Measurements from ENCODE around the gene TH. TPM values are rescaled to one million over a fixed set of nuclear protein-coding genes. Genes with fewer than 3 reads are reported as not detected.

Gene TH
- total and polyA plus RNA-seq, 4 donors, result 0.14 to 0.31 TPM; not detected in 2

- DNase-seq, result no peak
- H3K36me3 ChIP-seq (ENCODE audit: control insufficient read depth in 4 of 4, insufficient read depth in 4 of 4, low read length in 4 of 4), result no peaks in the 10 kb centered on the region
- 96 to 99% methylated on average over 1 of the region's 1 CpG for WGBS, 2 donors
- peaks cover 0 to 3% (median 0%) of the 10 kb centered on the region in 5 donors for H3K4me1 ChIP-seq (ENCODE audit: control insufficient read depth in 5 of 5, insufficient read depth in 5 of 5, low read length in 5 of 5)
- no peak for ATAC-seq (ENCODE audit: insufficient read depth, low FRiP score)
- no peak overlapping the region for H3K27ac ChIP-seq (ENCODE audit: low read depth in 1 of 2, low read length in 1 of 2)
- H3K4me3 ChIP-seq, result no peak overlapping the region
- no peaks in the 10 kb centered on the region for H3K27me3 ChIP-seq (ENCODE audit: control insufficient read depth in 3 of 3, insufficient read depth in 3 of 3, low read length in 2 of 3)
- TF ChIP-seq, protein P1, sequence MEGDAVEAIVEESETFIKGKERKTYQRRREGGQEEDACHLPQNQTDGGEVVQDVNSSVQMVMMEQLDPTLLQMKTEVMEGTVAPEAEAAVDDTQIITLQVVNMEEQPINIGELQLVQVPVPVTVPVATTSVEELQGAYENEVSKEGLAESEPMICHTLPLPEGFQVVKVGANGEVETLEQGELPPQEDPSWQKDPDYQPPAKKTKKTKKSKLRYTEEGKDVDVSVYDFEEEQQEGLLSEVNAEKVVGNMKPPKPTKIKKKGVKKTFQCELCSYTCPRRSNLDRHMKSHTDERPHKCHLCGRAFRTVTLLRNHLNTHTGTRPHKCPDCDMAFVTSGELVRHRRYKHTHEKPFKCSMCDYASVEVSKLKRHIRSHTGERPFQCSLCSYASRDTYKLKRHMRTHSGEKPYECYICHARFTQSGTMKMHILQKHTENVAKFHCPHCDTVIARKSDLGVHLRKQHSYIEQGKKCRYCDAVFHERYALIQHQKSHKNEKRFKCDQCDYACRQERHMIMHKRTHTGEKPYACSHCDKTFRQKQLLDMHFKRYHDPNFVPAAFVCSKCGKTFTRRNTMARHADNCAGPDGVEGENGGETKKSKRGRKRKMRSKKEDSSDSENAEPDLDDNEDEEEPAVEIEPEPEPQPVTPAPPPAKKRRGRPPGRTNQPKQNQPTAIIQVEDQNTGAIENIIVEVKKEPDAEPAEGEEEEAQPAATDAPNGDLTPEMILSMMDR (IDR thresholded peaks at IDR 0.05; ENCODE audit: control extremely low read depth, extremely low read depth), result no peak
- no peak overlapping the region for H3K9ac ChIP-seq (ENCODE audit: insufficient read depth in 1 of 2, low read length in 2 of 2)
- no peaks in the 10 kb centered on the region for H3K9me3 ChIP-seq (ENCODE audit: control insufficient read depth in 4 of 4, insufficient read depth in 3 of 4, low read length in 3 of 4)
These were observed 29.4 kb upstream of the TH start for GRCh38 chr11:2200957-2201519.

- Histone ChIP-seq H3K36me3 (ENCODE audit: control insufficient read depth in 4 of 4, insufficient read depth in 4 of 4, low read length in 4 of 4) (no peaks in the 10 kb centered on the region), H3K9ac (ENCODE audit: insufficient read depth in 1 of 2, low read length in 2 of 2) (no peak overlapping the region), H3K4me3 (no peak overlapping the region), H3K9me3 (ENCODE audit: control insufficient read depth in 4 of 4, insufficient read depth in 3 of 4, low read length in 3 of 4) (no peaks in the 10 kb centered on the region), H3K27me3 (ENCODE audit: control insufficient read depth in 3 of 3, insufficient read depth in 3 of 3, low read length in 2 of 3) (no peaks in the 10 kb centered on the region), H3K27ac (ENCODE audit: low read depth in 1 of 2, low read length in 1 of 2) (no peak overlapping the region), H3K4me1 (ENCODE audit: control insufficient read depth in 5 of 5, insufficient read depth in 5 of 5, low read length in 5 of 5) (peaks cover 0 to 3% (median 0%) of the 10 kb centered on the region in 5 donors)
- TF ChIP-seq, protein P1 (IDR thresholded peaks at IDR 0.05; ENCODE audit: control extremely low read depth, extremely low read depth), result no peak
- DNase-seq, result no peak
- WGBS, 2 donors, result 85 to 93% methylated on average over 11 of the region's 11 CpGs
- ATAC-seq (ENCODE audit: insufficient read depth, low FRiP score), result no peak
These were observed 28.9 kb upstream of the TH start for GRCh38 chr11:2200536-2200935.

- Histone ChIP-seq H3K27ac (ENCODE audit: low read depth in 1 of 2, low read length in 1 of 2) (no peak overlapping the region), H3K9me3 (ENCODE audit: control insufficient read depth in 4 of 4, insufficient read depth in 3 of 4, low read length in 3 of 4) (no peaks in the 10 kb centered on the region), H3K4me3 (no peak overlapping the region), H3K36me3 (ENCODE audit: control insufficient read depth in 4 of 4, insufficient read depth in 4 of 4, low read length in 4 of 4) (no peaks in the 10 kb centered on the region), H3K27me3 (ENCODE audit: control insufficient read depth in 3 of 3, insufficient read depth in 3 of 3, low read length in 2 of 3) (no peaks in the 10 kb centered on the region), H3K9ac (ENCODE audit: insufficient read depth in 1 of 2, low read length in 2 of 2) (no peak overlapping the region), H3K4me1 (ENCODE audit: control insufficient read depth in 5 of 5, insufficient read depth in 5 of 5, low read length in 5 of 5) (peaks cover 0 to 3% (median 0%) of the 10 kb centered on the region in 5 donors)
- 92 to 94% methylated on average over 20 to 22 of the region's 22 CpGs for WGBS, 2 donors
- ATAC-seq (ENCODE audit: insufficient read depth, low FRiP score) (no peak), DNase-seq (no peak)
- TF ChIP-seq, protein P1 (IDR thresholded peaks at IDR 0.05; ENCODE audit: control extremely low read depth, extremely low read depth), result no peak
These were observed 28.1 kb upstream of the TH start for GRCh38 chr11:2199466-2200341.

Data from lung (tissue), 12 donors.